Spleen (tissue), 11 donors: ENCODE measurements around the gene PLD2. TPM values are rescaled to one million over a fixed set of nuclear protein-coding genes. Genes with fewer than 3 reads are reported as not detected.

ENCODE experiments used
- DNase-seq: peaks from one replicate; pipeline ENCODE4 v3.0.0-alpha.2; 2020
- H3K27ac ChIP-seq, 8 donors: fragments of 200-600 bp; sonication (generic) in 7 of 8; 1 replicate in 4 of 8; 2 replicates in 4 of 8; pipeline versions ENCODE4 v1.5.0 to v1.8.0; 2016 to 2021; ENCODE audit warnings: inconsistent platforms in 4 of 8, mild to moderate bottlenecking in 4 of 8, moderate library complexity in 1 of 8
- H3K27me3 ChIP-seq, 7 donors: fragments of 200-600 bp; sonication (generic) in 6 of 7; replicated peaks in 1 of 7; 1 replicate in 4 of 7; 2 replicates in 3 of 7; pipeline versions ENCODE4 v1.5.0 to v1.8.0; 2016 to 2021; ENCODE audit warnings: inconsistent platforms in 3 of 7, mild to moderate bottlenecking in 1 of 7
- H3K36me3 ChIP-seq, 6 donors: fragments of 200-600 bp; sonication (generic) in 5 of 6; 1 replicate in 4 of 6; 2 replicates in 2 of 6; pipeline versions ENCODE4 v1.5.0 to v1.8.0; 2016 to 2021; ENCODE audit warnings: inconsistent platforms in 2 of 6
- H3K4me1 ChIP-seq, 6 donors: fragments of 200-600 bp; sonication (generic) in 5 of 6; 1 replicate in 3 of 6; 2 replicates in 3 of 6; pipeline versions ENCODE4 v1.5.0 to v1.8.0; 2016 to 2021; ENCODE audit warnings: inconsistent platforms in 3 of 6
- H3K4me3 ChIP-seq, 8 donors: fragments of 200-600 bp; sonication (generic) in 7 of 8; 1 replicate in 4 of 8; 2 replicates in 4 of 8; pipeline versions ENCODE4 v1.5.0 to v1.8.0; 2016 to 2021; ENCODE audit warnings: inconsistent platforms in 4 of 8, mild to moderate bottlenecking in 4 of 8, moderate library complexity in 2 of 8
- H3K9me3 ChIP-seq, 8 donors: fragments of 200-600 bp; sonication (generic) in 7 of 8; 1 replicate in 4 of 8; 2 replicates in 4 of 8; pipeline versions ENCODE4 v1.5.0 to v1.8.0; 2016 to 2021; ENCODE audit warnings: inconsistent platforms in 4 of 8
- CTCF ChIP-seq, 11 experiments: fragments of 200-600 bp in 7 of 11; fragments of 450-650 bp in 4 of 11; sonication (generic) in 4 of 11; IDR thresholded peaks in 8 of 11; conservative IDR thresholded peaks in 3 of 11; 1 replicate in 7 of 11; 2 replicates in 4 of 11; pipeline versions ENCODE4 v1.4.0 to v1.8.0; 2016 to 2021; ENCODE audit warnings: antibody characterized with exemption in 11 of 11, inconsistent platforms in 4 of 11, mild to moderate bottlenecking in 1 of 11
- POLR2A ChIP-seq, 3 donors: fragments of 450-650 bp; IDR thresholded peaks; one replicate each; pipeline ENCODE4 v1.5.1; 2017; ENCODE audit warnings: antibody characterized with exemption in 3 of 3, mild to moderate bottlenecking in 1 of 3
- POLR2AphosphoS5 ChIP-seq, 3 donors: sonication (generic); formaldehyde crosslinking; IDR thresholded peaks; one replicate each; pipeline ENCODE4 v1.5.1; 2017; ENCODE audit warnings: antibody characterized with exemption in 3 of 3
- WGBS, 5 donors: extraction: QIAGEN DNeasy Blood & Tissue Kit in 3 of 5; methylation state at CpG; one replicate each; pipeline versions ENCODE4 v1.1.5 to v1.1.7; 2013 to 2018; 5-methylcytosine and 5-hydroxymethylcytosine counted together
- intact Hi-C: fragments of 100-400 bp; cut with DNase I; formaldehyde crosslinking; loops from one replicate; pipeline ENCODE4 v1.15.0; 2023; ENCODE audit warnings: low total_unique reads
- polyA plus RNA-seq, 3 donors: library from polyadenylated mRNA; stranded (reverse); fragments of 200-250 nt; gene quantifications; one replicate each; pipeline ENCODE4 v1.2.1, GENCODE V29; 2013
- total RNA-seq, 7 donors: library from RNA; depleted of rRNA in 3 of 7; stranded (reverse); fragments of >200 nt in 3 of 7; fragmentation: NEBNext Ultra II Directional in 4 of 7; extraction: Animal tissue kit (Norgen Biotek cat#: 25700) in 4 of 7; gene quantifications; one replicate each; pipeline versions ENCODE4 v1.1.0 to v1.2.1, GENCODE V29; 2016 to 2021
- donor health status: healthy with polysubstance abuse.
- donor health status: DM: no; HTN: no; CAD: no; lungs with moderate emphysema.
- donor health status: DM: no; HTN: no; CAD: no.
- donor health status: Bipolar disorder and iron deficiency.
- donor health status: healthy.
- donor health status: DM: no; HTN: no; CAD: no.
- donor health status: DM: yes; HTN: yes; CAD: no.

PLD2 gene
- total and polyA plus RNA-seq, 10 donors, result 6.0 to 42.0 (median 26.1) TPM

- no peak overlapping the region for H3K4me3 ChIP-seq
- TF ChIP-seq CTCF (IDR thresholded peaks at IDR 0.05 in 8 of 11, conservative IDR thresholded peaks at IDR 0.05 in 3 of 11) (no peak), POLR2A (IDR thresholded peaks at IDR 0.05) (no peak), POLR2AphosphoS5 (IDR thresholded peaks at IDR 0.05) (no peak)
- H3K27ac ChIP-seq, result peak overlapping the region in 3 of 8 donors; percentile 69 to 83 (median 72)
- WGBS, 5 donors, result 92 to 98% (median 97%) methylated on average over 3 of the region's 3 CpGs
- H3K4me1 ChIP-seq, result peaks cover 2 to 96% (median 39%) of the 10 kb centered on the region in 6 donors
- no peaks in the 10 kb centered on the region for H3K9me3 ChIP-seq
- H3K36me3 ChIP-seq, result peaks cover 0 to 27% (median 8%) of the 10 kb centered on the region in 6 donors
- no peak for DNase-seq
- H3K27me3 ChIP-seq, result no peaks in the 10 kb centered on the region
- intact Hi-C loops, result no loop called here
Observed at GRCh38 chr17:4842376-4842775, 35.4 kb downstream of the PLD2 start.

DNA sequence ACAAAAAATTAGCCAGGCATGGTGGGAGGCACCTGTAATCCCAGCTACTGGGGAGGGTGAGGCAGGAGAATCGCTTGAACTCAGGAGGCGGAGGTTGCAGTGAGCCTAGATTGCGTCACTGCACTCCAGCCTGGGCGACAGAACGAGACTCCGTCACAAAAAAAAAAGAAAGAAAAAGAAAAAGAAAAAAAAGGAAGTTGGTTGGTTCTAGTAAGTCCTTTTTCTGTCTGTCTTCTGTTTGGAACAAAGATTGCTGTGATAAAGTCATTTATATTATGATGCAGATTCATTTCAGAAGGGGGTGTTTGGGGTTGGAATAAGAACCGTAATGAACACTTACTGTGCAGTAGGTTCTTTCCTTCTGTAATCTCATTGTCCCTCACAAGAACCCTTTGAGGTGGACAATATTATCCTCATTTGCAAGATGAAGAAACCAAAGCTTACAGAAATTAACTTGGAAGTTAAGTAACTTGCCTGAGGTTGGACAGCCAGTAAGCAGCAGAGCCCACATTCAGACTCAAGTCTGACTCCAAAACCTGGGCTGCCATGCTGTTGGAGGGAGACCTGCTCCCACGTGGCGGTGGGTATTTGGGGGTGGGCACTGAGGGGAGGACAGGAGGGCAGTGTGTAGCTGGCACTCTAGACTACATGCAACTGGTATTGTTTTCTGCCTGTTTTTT, 36.5 kb downstream of the PLD2 start:
- 54 to 75% (median 61%) methylated on average over 9 of the region's 9 CpGs for WGBS, 5 donors
- Histone ChIP-seq H3K36me3 (peaks cover 0 to 16% (median 1%) of the 10 kb centered on the region in 6 donors), H3K4me1 (peaks cover 0 to 95% (median 40%) of the 10 kb centered on the region in 6 donors), H3K27ac (peak overlapping the region in 7 of 8 donors; percentile 24 to 83 (median 69)), H3K4me3 (peak overlapping the region in 1 of 8 donors; percentile 13), H3K9me3 (no peaks in the 10 kb centered on the region), H3K27me3 (no peaks in the 10 kb centered on the region)
- intact Hi-C loops, result no loop called here
- DNase-seq, result no peak
- TF ChIP-seq CTCF (IDR thresholded peaks at IDR 0.05 in 8 of 11, conservative IDR thresholded peaks at IDR 0.05 in 3 of 11) (no peak), POLR2A (IDR thresholded peaks at IDR 0.05) (no peak), POLR2AphosphoS5 (IDR thresholded peaks at IDR 0.05) (no peak)

- intact Hi-C loops, result no loop called here
- Histone ChIP-seq H3K4me3 (no peak overlapping the region), H3K27me3 (no peaks in the 10 kb centered on the region), H3K27ac (peak overlapping the region in 5 of 8 donors; percentile 26 to 83 (median 69)), H3K9me3 (no peaks in the 10 kb centered on the region), H3K4me1 (peaks cover 0 to 98% (median 37%) of the 10 kb centered on the region in 6 donors), H3K36me3 (peaks cover 0 to 6% (median 0%) of the 10 kb centered on the region in 6 donors)
- TF ChIP-seq POLR2A (IDR thresholded peaks at IDR 0.05) (no peak), POLR2AphosphoS5 (IDR thresholded peaks at IDR 0.05) (peak in 1 of 3 donors; percentile 49)
- 51 to 75% (median 69%) methylated on average over 5 of the region's 5 CpGs for WGBS, 5 donors
- DNase-seq, result no peak
Observed at GRCh38 chr17:4845118-4845517, 38.2 kb downstream of the PLD2 start.

DNA sequence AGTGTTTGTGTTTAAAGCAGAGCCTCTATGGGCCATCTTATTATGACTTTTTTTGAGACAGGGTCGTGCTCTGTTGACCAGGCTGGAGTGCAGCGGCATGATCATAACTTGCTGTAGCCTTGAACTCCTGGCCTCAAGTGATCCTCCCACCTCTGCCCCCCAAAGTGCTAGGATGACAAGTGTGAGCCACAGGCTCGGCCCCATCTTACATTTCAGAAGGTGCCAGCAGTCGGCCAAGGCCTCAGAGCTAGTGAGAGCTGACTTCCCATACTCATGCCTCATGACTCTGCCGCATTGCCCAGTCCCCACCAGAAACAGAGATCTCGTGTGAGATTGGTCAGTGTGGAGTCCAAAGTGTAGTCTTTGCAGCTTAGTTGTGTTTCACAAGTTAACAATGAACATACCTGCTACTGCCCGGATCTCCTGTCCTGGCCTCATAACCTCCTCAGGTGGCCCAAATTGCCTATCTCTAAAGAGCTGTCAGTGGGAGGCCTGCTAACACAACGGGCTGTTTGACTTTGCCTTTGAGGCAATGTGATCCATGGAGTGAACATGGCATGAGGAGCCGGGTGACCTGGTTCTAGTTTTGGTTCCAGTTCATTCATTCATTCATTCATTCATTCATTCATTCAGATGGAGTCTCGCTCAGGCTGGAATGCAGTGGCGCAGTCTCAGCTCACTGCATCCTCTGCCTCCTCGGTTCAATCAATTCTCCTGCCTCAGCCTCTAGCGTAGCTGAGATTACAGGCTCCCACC, 39.9 kb downstream of the PLD2 start:
- 82 to 93% (median 90%) methylated on average over 11 to 13 of the region's 13 CpGs for WGBS, 5 donors
- Histone ChIP-seq H3K27me3 (no peaks in the 10 kb centered on the region), H3K9me3 (no peaks in the 10 kb centered on the region), H3K27ac (no peak overlapping the region), H3K4me3 (no peak overlapping the region), H3K36me3 (peaks cover 0 to 6% (median 0%) of the 10 kb centered on the region in 6 donors), H3K4me1 (peaks cover 0 to 98% (median 37%) of the 10 kb centered on the region in 6 donors)
- intact Hi-C loops, result no loop called here
- no peak for DNase-seq
- TF ChIP-seq POLR2A (IDR thresholded peaks at IDR 0.05) (no peak), CTCF (IDR thresholded peaks at IDR 0.05 in 8 of 11, conservative IDR thresholded peaks at IDR 0.05 in 3 of 11) (no peak), POLR2AphosphoS5 (IDR thresholded peaks at IDR 0.05) (no peak)
